Left hindlimb (tissue), 1 donor: Measurements from ENCODE around the gene DUSP1.
A peak's percentile ranks its signal among the peaks of the same experiment; 100 is the strongest.

Experiments used
- DNase-seq: peaks from one replicate; pipeline ENCODE4 v3.0.0-alpha.2; 2018

The DUSP1 gene

DNA sequence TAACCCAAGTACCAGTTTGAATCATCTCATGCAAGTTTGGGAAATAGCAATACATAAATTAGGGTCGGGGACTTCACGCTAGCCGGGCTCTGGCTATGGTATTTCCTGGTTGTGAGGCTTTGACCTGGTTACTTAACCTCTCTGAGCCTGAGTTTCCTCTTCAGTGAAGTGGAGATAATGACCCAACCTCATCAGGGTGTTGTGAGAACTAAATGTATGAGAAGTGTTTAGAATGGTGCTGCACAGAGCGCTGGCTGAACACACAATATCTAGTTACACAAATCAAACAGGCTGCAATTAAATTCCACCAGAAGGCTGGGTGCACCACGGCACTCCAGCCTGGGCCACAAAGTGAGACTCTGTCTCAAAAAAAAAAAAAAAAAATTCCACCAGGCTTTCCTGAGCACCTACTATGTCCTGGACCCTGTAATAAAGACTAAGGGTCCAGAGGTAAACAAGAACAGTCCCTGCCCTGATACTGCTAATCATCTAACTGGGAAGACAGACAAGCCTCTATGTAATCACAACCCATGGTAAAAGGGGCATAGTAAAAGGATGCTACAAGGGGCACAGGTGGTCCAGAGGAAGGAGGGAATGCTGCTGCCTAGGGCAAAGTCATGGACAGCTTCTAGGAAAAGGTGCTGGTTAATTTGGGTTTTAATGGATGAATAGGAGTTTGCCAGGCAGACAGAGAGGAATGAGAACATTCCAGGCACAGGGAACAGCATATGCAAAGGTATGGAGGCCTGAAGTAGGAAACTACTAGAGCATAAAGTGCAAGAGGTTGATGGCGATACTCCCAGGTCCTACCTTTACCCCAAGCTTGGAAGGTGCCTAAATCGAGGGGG lies 27.7 kb downstream of the DUSP1 start:
- DNase-seq: no peak

DNA sequence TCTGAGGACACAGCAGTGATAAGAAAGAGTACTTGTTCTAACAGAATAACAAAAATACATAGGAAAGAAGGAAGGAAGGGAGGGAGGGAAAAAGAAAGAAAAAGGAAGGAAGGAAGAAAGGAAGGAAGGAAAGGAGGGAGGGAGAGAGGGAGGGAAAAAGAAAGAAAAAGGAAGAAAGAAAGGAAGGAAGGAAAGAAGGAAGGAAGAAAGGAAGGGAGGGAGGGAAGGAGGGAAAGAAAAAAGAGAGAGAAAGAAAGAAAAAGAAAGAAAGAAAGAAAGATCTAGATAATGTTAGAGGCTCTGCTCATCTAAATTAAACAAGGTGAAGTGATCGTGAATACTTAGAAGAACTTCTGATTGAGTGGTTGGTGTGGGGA lies 29.8 kb downstream of the DUSP1 start:
- no peak for DNase-seq

DNA sequence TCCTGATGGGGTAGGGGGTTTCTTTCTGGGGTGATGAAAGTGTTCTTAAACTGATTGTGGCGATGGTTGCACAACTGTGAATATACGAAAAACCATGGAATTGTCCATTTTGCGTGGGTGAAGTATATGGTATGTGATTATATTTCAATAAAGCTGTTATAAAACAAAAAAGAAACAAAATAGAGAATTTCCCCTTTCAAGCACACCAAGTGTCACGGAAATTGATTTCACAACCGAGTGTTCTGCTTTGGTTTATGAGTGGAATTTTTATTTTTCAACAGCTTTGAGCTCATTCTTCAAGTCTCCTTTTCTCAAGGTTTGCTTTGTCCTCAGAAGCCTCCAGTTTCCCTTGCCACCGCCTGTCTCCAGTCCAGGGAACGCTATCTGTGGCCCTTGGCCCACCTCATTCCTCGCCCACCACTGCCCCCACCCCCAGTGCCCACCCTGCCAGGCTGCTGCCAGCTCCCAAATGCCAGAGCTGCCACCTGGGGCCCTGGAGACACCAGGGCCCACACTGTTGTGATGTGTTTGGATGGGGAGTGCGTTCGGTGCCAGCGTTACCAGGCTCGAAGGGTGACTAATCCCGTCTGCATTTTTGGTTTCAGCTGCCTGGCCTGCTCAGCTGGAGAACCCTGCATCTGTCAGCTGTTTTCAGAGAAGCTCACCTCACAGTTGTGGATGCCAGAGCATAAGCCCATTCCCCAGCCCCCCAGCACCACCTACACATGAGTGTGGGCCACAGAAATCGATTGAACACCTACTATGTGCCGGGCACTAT lies 30.4 kb downstream of the DUSP1 start:
- DNase-seq: peak; percentile 87

DNA sequence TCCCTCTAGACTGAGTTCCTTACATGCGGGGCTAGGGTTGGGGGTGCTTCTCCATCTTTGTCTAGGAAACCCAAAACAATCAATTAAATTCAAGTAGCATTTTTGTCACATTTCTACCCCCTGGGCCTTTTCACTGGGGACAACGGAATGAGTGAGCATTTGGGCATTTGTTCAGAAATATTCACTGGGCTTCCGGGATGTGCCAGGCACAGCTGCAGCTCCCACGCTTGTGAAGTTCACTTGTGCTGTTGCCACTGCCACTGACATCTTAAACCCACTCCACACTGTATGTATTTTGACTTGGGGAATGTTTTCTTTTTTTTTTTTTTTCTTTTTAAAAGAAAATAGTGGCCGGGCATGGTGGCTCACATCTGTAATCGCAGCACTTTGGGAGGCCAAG lies 31.6 kb downstream of the DUSP1 start:
- DNase-seq: no peak

DNA sequence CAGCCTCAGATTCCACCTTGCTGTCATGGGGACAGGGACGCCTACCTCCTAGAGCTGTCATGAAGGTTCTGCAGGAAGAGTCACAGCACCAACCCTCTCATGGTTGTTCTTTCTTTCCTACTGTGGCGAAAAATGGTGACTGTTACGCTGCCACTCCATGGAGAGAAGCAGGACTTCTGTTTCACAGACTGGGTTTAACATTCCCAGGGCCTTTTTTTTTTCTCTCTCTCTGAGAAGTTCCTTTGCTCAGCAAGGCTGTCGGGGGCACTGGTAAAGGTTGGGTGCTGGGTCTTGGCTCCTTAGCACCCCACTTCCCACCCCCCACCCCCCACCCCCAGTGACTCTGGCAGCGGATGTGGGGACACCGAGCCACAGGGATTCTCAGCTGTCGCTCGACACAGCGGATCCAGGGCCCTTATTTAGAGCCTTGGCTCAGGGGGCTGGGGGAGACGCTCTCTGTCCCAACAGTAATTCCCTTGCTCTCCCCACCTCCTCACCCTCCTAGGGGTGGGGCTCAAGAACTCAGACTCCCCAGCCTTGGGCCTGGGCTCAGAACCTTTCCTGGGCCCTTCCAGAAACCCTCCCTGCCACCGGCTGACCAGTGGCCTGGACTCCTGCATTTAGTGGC lies 34.4 kb downstream of the DUSP1 start:
- no peak for DNase-seq

DNA sequence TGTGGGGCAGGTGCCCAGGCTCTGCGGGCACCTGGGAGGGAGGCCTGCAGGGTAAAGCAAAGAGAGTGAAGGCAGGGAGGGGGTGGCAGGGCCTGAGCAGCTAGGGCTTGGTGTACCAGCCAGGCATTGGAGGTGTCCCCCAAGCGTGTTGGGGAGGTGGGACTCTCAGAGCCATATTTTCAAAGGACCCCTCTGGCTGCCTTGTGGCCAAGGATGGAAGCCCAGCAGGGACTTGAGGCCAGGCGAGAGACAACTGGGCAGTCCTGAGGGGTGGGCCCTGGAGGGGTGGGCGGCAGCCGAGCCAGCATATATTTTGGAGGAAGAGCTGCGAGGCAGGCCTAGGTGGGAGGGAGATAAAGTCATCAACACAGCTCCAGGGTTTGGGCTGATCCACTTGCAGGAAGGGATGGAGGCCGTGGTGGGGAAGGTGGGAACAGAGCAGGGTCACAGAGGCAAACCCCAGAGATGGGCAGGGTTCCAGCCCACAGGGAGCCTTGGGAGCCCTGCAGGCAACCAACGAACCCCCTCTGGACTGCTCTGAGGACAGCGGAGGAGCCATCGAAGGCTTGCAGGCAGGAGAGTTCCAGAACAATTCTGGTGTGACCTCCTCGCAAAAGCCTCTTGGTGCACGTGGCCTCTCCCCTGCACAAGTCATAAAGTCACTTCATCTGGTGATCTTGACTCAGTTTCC lies 35.7 kb downstream of the DUSP1 start:
- DNase-seq: no peak

DNA sequence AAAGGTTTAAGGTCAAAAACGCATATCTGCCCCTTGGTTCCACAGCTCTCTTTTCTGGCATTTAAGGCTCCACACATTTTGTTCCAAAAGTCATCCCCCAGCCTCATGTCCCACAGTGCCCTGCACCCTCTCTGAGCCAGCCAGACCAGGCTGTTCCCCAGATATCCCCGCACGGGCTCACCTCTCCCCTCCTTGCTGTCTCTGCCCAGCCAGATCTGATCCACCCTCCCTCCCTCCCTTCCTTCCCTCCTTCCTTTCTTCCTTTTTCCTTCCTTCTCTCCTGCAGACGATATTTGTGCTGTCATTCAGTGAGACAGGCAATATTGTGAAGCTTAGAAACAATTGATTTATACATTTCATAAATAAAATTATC lies 37.0 kb downstream of the DUSP1 start:
- no peak for DNase-seq

DNA sequence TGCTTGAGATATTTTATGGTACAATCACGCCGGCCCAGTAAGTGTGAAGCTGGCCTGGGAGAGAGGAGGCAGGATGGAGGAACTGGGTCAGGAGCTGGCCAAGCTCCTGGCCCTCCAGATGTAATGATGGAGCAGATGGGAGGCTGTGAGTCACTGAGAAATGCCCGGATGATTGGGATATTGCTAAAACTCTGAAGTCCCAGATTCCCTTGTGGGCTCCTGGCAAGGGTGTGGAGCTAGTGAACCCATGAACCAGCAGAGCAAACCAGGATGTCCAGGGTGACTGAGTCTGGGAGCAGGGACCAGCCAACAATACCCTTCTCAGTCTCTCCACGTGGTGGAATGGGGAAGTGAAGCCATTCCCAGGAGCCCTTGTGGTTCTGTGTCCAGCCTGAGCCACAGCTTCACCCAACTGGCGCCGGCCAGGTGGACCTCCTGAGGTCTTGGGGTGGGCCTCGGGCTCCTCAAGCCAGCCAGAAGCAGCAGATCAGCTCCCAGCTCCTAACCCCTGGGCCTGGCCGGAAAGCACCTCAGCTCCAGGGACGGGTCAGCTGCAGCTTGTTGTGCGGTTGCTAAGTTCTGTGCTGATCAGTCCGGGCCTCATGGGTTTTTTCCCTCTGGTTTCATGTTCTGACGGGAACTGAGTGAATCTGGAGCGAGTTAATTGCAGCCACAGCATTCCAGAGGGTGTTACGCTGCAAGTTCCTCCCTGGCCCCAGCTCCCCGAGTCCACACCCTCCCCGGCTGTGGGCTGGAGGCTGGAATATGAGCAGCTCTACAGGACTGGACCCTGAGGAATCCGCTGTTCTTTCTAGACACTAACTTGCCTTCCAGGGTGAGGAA lies 37.6 kb downstream of the DUSP1 start:
- DNase-seq: peak; percentile 92

DNA sequence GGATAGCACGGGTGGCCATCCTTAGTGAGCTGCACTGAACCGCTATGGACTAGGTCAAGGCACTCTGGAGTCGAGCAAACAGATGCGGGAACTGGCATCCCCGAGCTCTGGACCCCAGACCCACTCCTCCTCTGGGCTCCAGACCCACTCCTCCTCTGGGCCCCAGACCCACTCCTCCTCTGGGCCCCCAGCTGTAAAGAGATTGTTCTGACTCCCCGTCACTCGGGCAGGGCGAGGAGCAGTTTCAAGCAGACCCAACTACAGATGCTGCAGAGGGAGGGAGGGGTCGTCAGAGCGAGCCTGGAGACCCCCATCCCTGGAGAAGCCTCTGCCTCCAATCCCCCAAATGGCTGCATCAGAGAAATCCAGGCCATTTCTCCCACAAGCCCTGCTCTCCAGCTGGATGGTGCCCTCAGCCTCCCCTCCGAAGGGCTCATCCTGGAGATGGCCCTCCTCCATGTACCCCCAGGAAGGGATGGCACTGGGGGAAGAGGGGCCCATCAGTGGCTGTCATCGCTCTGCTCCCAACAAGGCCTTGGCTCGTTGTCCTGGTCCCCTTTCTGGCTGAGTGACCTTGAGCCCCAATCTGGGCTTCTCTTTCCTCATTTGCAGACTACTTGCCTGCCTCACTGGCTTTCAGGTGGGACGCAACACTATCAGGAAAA lies 38.7 kb downstream of the DUSP1 start:
- no peak for DNase-seq

DNA sequence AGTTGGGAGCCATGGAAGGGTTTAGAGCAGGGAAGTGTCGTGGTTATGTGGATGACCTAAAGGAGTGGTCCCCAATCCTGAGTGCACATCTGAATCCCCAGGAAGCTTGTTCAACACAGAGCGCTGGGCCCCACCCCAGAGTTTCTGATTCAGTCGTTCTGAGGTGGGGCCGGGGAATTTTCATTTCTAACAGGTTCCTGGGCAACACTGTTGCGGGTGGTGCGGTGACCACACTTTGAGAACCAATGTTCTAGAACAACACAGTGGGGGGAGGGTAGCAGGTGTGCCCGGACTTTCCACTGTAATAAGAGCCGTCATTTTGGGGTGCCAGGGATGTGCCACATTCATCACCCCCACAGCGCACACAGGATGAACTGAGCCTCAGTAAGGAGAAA lies 39.3 kb downstream of the DUSP1 start:
- no peak for DNase-seq

DNA sequence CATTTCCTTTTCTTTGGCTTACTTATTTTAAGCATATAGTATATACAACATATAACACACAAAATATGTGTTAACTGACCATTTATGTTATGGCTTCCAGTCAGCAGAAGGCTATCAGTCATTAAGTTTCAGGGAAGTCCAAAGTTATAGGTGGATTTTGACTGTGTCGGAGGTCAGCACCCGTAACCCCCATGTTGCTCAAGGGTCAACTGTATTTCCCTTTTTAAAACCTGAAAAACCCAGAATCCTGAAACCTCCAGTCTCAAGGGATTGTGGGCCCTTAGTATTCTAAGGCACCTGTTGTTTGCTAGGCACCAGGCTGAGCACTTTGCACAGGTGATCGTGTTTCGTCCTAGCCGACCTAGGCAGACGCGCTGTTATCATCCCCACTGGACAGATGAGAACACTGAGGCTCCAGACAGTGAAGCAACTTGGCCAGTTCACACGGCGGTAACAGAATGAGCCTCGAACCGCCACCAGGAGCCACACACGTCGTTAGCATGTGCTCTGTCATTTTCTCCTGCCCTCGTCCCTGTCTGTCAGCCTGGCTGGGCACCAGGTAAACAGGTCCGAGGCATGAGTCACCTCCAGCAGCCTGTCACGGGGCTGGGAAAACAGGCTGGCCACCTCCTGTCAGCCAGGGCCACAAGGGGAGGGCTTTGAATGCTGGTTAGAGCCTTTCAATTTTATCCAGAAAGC lies 39.9 kb downstream of the DUSP1 start:
- no peak for DNase-seq

DNA sequence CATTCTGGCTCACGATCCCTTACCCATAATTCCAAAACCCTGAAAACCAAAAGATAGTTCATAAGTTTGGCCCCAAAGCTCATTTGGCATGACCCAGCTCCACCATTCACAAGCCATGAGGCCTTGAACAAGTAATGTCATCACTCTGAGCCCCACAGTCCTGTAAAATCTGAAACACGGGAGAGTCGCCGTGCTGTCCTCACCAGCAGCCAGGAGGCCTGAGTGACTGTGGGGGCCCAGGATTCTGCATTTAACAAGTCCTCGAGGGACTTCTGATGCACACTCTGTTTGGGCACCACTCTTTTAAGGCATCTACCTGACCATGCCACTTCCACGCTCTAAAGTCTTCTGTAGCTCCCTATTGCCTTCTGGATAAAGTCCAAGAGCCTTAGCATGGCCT lies 40.8 kb downstream of the DUSP1 start:
- DNase-seq: no peak

DNA sequence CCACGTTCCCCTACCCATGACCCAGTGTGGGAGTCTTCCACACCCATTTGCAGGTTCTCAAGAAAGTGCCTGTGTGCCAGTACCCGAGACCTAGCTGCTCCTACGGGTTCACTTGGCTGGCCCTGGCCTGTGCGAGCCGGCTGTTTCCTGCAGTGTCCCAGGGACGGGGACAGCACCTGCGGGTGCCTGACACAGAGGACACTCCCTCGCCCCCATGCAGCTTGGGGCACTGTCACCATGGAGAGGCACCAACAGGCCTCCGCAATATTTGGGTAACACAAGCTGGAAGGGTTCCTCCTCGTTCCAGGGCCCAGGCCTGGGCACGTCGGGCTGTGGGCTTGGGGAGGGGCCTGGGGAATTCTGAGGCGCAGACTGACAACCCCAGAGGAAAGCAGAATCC lies 41.4 kb downstream of the DUSP1 start:
- DNase-seq: no peak

DNA sequence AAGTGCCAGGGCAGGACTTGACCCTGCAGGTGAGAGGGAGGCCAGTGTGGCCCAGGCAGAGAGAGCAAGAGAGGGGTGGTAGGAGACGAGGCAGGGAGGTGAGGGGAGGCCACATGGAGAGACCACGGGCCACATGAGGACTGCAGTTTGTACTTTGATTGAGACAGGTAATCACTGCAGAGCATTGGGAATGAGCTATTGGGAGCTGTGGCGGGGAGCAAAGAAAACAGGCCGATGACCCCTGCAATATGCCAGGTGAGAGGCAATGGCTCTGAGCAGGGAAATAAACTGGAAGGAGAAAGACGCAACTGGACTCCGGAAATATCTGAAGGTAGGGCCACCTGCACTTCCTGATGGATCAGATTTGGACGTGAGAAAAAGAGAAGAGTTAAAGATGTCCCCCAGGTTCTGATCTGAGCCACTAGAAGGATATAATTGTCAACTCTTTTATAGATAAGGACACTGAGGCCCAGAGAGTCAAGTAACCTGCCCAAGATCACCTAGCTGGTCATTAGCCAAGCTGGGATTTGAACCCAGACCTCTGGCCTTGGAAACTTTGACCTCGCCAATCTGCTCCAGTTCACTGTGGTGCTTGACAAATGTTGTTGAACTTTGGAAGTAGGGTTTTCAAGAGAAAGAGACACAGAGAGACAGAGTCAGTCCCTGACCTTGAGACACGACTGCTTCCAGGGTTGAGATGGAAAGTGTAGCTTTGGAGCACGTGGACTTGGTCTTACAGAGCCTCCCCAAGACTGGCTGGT lies 42.3 kb downstream of the DUSP1 start:
- no peak for DNase-seq

DNA sequence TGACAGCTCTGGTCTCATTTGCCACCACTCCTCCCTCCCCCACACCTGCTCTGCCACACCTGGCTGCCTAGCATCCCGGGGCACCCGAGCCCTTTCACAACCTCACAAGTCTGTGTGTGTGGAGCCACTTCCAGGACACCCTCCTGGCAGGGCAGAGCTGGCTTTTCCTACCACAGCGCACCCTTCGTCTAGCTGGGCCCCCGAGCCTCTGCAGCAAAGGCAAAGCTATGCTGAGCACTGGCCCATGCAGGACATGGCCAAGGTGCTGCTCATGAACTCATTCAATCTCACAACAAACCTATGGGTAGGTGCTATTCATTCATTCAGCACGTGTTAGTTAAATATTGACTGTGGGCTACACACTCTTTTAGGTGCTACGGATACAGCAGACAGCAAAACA lies 43.4 kb downstream of the DUSP1 start:
- DNase-seq: no peak

DNA sequence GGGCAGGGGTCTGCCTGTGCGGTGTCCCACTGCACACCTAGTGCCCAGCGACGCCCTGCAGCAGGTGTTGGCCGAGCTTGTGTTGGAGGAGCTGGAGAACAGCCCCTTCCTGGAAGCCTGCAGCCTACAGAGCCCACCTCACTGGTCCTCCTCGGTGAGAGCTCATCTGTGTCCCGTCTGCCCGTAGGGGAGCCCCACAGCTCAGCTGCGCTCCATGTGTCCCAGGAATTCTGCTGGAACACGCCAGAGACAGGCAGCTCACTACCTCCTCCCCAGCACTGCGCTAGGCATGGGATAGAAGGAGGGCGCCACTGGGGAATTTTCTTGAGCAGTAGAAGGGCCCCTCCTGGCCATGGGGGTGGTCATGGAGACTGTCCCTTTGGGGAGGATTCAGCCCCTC lies 44.0 kb downstream of the DUSP1 start:
- DNase-seq: no peak

DNA sequence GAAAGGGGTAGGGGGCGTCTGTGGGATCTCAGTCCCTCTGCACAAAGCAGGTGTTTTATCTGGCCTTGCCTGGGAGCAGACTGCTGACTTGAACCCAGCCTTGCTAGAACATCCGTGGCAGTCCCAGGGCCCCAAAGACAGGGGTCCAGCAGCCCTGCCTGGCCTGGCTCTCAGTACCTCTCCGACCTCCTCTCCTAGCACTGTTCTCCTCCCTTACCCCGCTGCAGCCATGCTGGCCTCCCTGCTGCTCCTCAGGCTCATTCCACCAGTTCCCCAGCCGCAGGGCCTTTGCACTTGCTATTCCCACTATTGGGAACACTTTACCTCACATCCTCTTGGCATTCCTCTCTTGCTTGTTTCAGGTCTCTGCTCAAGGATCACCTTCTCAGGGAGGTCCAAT lies 45.2 kb downstream of the DUSP1 start:
- DNase-seq: no peak

DNA sequence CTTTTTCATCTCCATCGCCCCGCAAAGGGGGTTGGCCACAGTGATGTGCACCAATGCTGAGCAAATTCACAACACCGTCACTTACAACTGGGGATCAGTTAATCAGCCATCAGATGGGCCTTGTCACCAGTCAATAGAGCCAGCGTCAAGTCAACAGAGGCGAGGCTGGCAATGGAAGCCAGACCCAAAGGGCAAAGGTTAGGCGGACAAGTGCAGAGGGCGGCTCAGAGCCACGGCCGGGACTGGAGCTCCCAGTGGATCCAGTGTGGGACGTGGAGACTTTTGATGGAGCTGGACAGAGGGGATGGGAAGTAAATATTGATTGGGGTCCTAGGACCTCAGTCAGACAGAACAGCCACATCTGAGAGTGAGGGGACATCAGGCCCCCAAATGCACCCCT lies 45.7 kb downstream of the DUSP1 start:
- no peak for DNase-seq

DNA sequence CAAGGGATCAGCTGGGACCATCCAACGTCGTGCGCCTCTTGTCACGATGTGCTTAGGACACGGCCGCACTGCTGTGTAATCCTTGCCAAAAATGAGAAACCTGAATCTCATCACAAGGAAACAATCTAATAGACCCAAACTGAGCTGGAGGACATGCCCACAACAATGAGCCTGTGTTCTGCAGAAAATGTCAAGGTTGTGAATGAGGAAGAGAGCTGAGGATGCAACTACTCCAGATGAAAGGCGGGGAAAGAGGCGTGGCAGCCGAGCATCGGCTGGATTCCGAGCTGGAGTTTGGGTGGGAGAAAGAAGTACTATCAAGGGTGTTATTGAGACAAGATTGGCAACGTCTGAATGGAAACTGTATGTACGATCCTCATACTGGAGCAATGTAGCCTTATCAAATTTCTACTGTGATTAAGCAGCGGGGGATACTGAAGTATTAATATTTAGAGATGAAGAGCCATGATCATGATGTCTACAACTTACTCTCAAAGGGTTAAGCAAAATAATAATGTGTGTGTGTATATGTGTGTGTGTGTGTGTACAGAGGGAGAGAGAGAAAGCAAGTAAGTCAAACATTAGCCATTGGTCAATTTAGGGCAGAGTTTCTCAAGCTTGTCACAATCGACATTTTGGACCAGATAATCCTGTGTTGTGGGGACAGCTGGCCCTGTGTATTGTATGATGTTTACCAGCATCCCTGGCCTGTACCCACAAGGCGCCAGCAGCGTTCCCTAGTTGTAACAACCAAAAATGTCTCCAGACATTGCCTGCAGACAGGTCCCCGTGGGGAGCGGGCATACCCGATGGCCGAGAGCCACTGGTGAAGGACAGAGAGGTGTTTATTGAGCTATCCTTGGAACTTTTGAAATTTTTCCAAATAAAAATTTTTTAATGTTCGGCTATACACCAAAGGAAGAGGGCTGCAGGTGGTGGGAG lies 46.5 kb downstream of the DUSP1 start:
- no peak for DNase-seq
